GM19238 (cell line): Measurements from ENCODE around the gene TMEM218.

Experiments
- DNase-seq: peaks from one replicate; pipeline ENCODE4 v3.0.0; 2011; ENCODE audit warnings: low spot score; ENCODE audit not compliant: insufficient read length

TMEM218 gene

DNA sequence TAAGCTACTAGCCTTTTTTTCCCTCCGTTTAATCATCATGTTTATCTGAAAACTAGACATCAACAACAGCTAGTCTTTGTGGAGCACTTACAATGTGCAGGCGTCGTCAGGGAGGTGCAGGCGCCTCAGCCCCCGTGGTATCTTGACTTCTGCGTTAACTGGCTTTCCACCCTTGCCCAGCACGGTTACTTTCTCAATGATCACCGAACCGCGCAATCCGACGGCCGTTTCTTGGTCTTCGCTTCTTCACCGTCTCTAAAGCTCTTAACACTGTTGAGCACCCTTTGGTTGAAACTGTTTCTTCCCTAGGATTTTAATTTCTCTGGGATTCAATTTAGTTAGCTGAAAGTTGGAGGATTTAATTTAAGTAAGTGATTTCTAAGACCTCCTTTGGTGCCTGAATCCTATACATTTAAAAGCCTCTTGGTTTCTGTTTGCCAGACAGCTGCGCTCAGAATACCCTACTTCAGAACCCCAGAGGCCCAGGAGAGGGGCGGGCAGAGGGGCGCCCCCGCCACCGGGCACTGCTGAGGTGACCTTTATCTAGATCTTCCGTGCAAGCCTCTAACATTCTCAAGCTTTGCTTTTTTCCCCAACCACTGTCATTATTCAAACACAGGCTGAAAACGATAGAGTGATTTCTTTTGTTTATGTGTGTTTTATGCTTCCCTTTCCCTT lies 18.0 kb upstream of the TMEM218 start:
- no peak for DNase-seq

GRCh38 chr11:125128450-125128849 lies 17.0 kb upstream of the TMEM218 start:
- no peak for DNase-seq

- DNase-seq: no peak
Measured at GRCh38 chr11:125124618-125124992, 13.2 kb upstream of the TMEM218 start.

DNA sequence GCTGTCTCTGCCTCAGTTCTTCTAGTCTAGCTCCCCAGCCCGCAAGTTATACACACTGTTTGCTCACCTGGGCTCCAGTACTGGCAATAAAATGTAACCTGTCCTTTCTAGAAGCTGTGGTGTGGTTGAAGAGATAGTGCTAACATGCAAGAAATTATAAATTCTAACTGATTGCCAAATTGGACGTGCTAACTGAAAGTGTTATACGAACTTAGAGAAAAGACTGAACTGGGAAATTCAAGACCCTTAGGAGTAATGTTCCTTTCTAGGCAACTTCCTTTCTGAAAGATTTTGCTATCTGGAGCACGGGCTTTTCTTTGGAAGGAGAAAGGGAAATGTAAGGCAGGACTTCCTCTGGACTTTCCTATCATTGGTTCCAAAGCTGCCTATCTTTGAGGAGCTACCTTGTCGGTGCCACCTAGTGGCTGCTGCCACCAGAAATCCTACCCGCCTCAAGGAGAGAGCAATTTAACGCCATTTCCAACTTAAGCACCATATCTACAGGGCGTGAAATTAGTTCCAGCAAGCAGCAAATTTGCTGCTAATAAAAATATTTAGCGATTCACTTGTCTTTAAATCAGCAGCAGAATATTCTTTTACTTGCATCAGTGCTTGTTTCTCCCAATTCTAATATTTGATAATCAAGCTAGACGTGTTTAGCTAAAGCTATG lies 12.7 kb upstream of the TMEM218 start:
- DNase-seq: peak; percentile 23

DNA sequence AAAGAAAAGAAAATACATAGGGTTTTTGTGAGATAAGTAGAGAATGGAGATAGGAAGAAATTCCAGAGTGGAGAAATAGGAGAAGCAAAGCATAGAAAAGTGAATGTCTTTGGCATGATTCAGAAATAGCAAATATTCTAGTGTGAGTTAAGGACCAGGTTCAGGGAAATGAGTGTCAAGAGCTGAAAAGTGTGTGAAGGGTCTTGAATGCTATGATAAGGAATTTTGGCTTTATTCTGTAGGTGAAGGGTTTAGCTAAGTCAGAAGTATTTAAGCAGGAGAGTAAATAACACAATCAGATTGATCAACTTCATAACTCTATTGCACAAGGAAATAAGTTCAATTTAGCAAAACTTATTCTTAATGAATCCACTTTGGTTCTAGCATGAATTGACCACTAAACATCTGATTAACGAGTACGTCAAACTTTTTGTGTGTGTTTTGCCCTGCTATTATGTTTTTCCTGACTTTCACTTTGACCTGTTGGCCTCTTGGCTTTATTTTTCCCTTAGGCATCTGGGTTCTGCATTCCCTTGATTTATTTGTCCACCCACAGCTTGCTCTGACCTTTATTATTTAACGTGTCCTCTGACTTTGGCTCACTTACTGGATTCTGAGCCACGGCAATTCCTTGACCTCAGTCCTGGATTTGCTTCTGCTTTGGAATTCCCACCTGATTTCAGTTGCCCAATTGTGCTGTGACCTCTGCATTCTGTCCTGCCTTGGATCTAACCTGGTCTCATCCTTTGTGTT lies 11.9 kb upstream of the TMEM218 start:
- DNase-seq: no peak

DNA sequence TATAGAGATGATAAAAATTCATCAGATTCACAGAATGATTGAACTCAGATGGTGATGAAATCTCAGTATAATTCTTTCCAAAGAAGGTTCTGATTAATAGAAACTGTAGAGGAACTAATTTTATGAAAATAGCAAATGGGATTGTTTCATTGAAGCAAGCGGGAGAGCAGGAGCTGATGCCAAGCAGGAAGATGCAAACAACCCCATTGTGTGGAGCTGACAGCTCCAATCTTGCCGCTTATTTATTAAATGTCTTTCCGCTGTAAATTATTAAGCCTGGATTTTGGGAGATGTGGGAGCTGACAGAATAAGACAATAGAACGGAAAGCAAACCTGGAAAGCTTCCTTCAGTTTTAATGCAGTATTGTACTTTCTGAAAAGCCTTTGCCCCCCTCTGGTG lies 6.0 kb upstream of the TMEM218 start:
- DNase-seq: no peak

- no peak for DNase-seq
Measured at GRCh38 chr11:125114518-125114917, 3.1 kb upstream of the TMEM218 start.

DNA sequence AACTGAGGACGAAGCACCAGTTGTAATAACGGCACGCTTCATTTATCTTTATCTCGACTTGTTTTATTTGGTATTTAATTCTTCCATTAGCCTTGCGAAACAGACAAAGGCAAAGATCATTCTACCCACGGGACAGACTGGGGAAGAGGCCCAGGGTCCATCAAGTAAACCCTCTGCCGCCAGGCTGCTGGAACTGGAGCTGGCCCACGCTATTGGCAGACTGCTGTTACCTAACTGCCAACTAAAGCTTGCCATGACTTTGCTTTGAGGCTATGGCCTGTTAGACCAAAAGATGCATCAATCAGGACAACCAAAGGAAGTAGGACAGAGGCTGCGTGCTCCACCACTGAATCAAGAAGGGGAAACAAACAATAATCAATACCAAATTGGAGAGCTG lies 780 bp upstream of the TMEM218 start:
- DNase-seq: no peak

DNA sequence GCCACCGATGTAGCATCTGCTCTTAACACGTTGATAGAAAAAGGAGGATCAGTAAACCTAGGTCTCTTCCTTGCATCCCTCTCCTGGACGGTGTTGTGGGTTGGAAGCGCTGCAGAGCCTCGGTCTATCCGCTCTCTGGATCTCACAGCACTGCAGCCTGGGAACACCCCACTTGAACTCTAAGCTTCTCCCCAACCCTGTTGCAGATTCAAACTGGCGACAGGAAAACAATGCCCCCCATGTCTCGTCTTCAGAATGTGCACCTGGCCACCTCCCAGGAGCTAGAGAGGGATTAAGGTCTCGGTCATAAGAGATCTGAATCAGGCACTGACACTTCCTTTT lies 454 bp downstream of the TMEM218 start:
- no peak for DNase-seq

- DNase-seq: no peak
Measured at GRCh38 chr11:125110506-125110905, 920 bp downstream of the TMEM218 start.

GRCh38 chr11:125108469-125108868 lies 3.0 kb downstream of the TMEM218 start:
- no peak for DNase-seq

- no peak for DNase-seq
Measured at GRCh38 chr11:125105926-125106325, 5.5 kb downstream of the TMEM218 start.

GRCh38 chr11:125102510-125102909 lies 8.9 kb downstream of the TMEM218 start:
- DNase-seq: no peak

DNA sequence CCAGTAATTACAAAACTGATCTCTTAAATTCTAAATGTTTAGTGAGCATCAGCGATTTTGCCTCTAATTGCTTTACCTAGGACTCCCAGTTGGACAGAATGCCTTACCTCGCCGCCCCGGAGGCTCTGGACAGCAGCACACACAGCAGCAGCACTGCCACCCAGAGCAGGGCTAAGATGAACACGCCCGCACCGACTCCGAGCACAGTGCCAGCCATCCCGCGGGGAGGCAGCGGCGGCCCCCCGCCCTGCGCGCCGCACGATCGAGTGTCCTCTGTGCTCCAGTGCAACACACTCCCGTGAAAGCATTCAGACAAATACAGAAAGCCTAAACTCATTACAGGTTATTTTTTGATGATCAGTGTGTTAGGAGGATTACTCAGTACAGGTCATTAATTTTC lies 9.4 kb downstream of the TMEM218 start:
- no peak for DNase-seq

GRCh38 chr11:125101596-125101995 lies 9.8 kb downstream of the TMEM218 start:
- no peak for DNase-seq

- no peak for DNase-seq
Measured at GRCh38 chr11:125100136-125100535, 11.3 kb downstream of the TMEM218 start.

- DNase-seq: no peak
Measured at GRCh38 chr11:125094731-125095130, 16.7 kb downstream of the TMEM218 start.

GRCh38 chr11:125093502-125093901 lies 17.9 kb downstream of the TMEM218 start:
- no peak for DNase-seq

DNA sequence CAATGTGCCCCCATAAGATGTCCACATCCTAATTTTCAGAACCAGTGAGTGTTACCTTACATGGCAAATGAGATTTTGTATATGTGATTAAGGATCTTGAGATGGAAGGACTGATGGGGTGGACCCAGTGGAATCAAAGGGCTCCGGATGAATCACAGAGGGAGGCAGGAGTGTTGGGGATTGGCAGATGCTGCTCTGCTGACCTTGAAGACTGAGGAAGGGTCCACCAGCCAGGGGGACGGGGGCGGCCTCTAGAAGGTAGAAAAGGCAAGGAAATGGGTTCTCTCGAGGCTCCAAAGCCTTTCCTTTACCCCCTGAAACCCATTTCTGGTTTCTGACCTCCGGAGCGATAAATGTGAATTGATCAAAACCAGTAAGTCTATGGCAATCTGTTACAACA lies 18.8 kb downstream of the TMEM218 start:
- DNase-seq: no peak

DNA sequence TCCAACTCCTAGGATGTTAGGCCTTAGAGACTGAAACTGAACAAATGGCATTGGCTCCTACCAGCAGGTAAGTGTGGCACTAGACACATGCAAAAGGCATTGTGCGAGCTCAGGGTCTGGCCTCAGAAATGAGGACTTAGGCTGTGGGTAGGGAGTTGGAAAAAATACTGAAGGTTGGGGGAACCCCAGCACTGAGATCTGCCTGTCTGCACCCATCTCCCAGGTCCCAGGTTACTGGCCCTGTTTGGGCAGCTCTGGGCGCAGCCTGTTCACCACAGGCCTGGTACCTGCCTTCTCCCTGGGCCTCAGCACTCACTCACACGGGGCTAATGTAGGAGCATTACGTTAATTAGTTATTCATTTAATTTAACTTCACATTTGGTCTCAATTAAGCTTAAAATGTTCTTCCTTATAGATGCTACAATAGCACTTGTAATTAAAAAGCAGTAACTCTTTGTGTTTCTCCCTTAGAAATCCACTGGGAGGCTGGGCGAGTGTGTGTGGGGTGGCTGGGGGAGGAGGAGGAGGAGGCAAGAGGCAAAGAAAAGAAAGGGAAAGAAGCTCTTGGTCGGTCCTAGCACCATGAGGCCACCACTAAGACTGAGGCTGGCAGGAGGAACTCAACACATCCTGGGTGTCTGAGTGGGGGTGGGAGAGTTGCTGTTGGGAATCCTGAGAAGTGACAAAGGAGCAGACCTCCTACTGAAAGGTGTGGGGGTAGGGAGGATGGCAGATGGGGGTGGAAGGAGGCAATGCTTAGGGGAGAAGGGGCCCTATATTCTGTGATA lies 19.4 kb downstream of the TMEM218 start:
- DNase-seq: no peak

DNA sequence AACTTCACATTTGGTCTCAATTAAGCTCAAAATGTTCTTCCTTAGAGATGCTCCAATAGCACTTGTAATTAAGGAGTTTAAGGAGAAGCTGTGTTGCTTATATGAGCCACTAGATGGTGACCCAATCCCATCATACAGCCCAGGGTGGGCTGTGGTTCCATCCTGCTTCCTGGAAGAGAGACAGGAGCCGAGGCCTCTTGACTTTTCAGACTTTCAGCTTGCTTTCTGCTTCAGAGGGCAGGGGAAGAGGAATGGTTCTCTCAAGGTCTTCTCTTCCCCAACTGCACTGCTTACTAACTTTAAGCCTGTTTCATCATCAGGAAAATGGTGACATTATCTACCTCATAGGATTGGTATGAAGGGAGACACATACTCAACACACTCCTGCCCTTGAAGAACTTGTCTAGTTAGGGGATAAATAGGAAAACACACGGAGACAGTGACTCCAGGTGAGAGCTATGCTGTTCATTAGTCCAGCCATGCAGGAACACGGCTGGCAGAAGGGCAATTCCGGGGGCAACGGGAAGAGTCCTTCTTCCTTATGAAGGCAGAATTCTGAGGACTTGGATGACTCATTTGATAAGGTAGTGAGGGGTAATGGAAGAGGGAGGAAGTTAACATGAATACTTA lies 20.1 kb downstream of the TMEM218 start:
- DNase-seq: no peak
